K562 (cell line): Measurements from ENCODE around the gene ZACN. TPM values are rescaled to one million over a fixed set of nuclear protein-coding genes. Genes with fewer than 3 reads are reported as not detected.

ENCODE experiments used
- ATAC-seq: fragments of 200-7000 bp; cut with Tn5 transposase; 3 replicates; pipeline ENCODE4 v1.9.1; 2020; ENCODE audit warnings: moderate library complexity
- BruUV-seq: library from RNA; stranded (reverse); fragments of 400-500 nt; replicated peaks from 2 replicates; lab custom pipeline; 2021; lab: Mats Ljungman, UMichigan
- CTCF ChIA-PET: fragments of 300-600 bp; formaldehyde crosslinking; extraction: SDS; loops from one replicate; lab custom pipeline; 2021; ENCODE audit warnings: low intra/inter-chr PET ratio; lab: Yijun Ruan, JAX
- POLR2A ChIA-PET: fragments of 300-600, 350-650 bp; sonication (Branson Sonifier 250); formaldehyde crosslinking; extraction: SDS; loops from one replicate; lab custom pipeline; 2021; ENCODE audit warnings: antibody characterized with exemption, inconsistent platforms; lab: Yijun Ruan, JAX
- DNase-seq, 4 experiments: peaks; one replicate each; pipeline versions ENCODE4 v3.0.0 to v3.0.0-alpha.2; 2011 to 2018; ENCODE audit warnings: low spot score in 3 of 4, mixed read lengths in 3 of 4; ENCODE audit errors: extremely low read depth in 1 of 4
- FAIRE-seq: peaks from 2 replicates; lab custom pipeline; 2011; peaks lifted over from hg19 to GRCh38; lab: Jason Lieb, UNC
- H2AFZ ChIP-seq: 2 replicates; pipeline ENCODE4 v1.6.0; 2011; ENCODE audit warnings: low read depth, low read length, control low read depth, inconsistent platforms
- H3K27ac ChIP-seq: fragments of 200-600 bp; 3 replicates; pipeline ENCODE4 v1.8.0; 2011; ENCODE audit warnings: low read depth, mild to moderate bottlenecking, control low read depth, inconsistent platforms, low read length, moderate library complexity, mixed read lengths; ENCODE audit errors: extremely low read depth
- H3K27me3 ChIP-seq, 2 experiments: fragments of 300-600 bp in 1 of 2; 2 replicates in 1 of 2; 3 replicates in 1 of 2; pipeline versions ENCODE4 v1.6.0 to v1.8.0; 2011; ENCODE audit warnings: inconsistent platforms in 2 of 2, low read length in 2 of 2, mild to moderate bottlenecking in 1 of 2, mixed read lengths in 1 of 2, moderate library complexity in 1 of 2; ENCODE audit not compliant: control insufficient read depth in 2 of 2, insufficient read depth in 2 of 2
- H3K36me3 ChIP-seq: fragments of 300-600 bp; 3 replicates; pipeline ENCODE4 v1.8.0; 2011; ENCODE audit warnings: mild to moderate bottlenecking, low read length, inconsistent platforms; ENCODE audit not compliant: control insufficient read depth, insufficient read depth
- H3K4me1 ChIP-seq, 2 experiments: fragments of 200-600 bp in 1 of 2; replicated peaks in 1 of 2; 2 replicates in 1 of 2; 3 replicates in 1 of 2; pipeline versions ENCODE4 v1.5.1 to v1.8.0; 2011; ENCODE audit warnings: inconsistent platforms in 2 of 2, low read length in 2 of 2, mild to moderate bottlenecking in 1 of 2, mixed read lengths in 1 of 2, moderate library complexity in 1 of 2; ENCODE audit not compliant: control insufficient read depth in 2 of 2, insufficient read depth in 2 of 2
- H3K4me2 ChIP-seq: 2 replicates; pipeline ENCODE4 v1.6.1; 2011; ENCODE audit warnings: low read length, control low read depth, inconsistent platforms, mixed read lengths; ENCODE audit not compliant: insufficient read depth
- H3K4me3 ChIP-seq: fragments of 200-600 bp; sonication (generic), shearing (Covaris generic); 2 replicates; pipeline ENCODE4 v1.5.1; 2016; ENCODE audit warnings: control low read depth, inconsistent platforms
- H3K79me2 ChIP-seq: fragments of 200-600 bp; 3 replicates; pipeline ENCODE4 v1.8.0; 2011; ENCODE audit warnings: low read length, inconsistent platforms; ENCODE audit not compliant: control insufficient read depth, insufficient read depth
- H3K9ac ChIP-seq, 2 experiments: 2 replicates each; pipeline versions ENCODE4 v1.6.0 to v1.6.1; 2011; ENCODE audit warnings: low read depth in 2 of 2, low read length in 2 of 2, control low read depth in 1 of 2, inconsistent platforms in 1 of 2, mild to moderate bottlenecking in 1 of 2, mixed read lengths in 1 of 2; ENCODE audit not compliant: insufficient read depth in 1 of 2
- H3K9me1 ChIP-seq: one replicate; pipeline ENCODE4 v1.6.0; 2011; ENCODE audit warnings: inconsistent platforms, mild to moderate bottlenecking, low read length, moderate library complexity; ENCODE audit not compliant: control insufficient read depth, insufficient read depth
- H3K9me3 ChIP-seq: replicated peaks from 2 replicates; pipeline ENCODE4 v1.5.1; 2011; ENCODE audit warnings: low read depth, low read length, inconsistent platforms; ENCODE audit not compliant: control insufficient read depth, insufficient read depth
- H4K20me1 ChIP-seq: replicated peaks from 2 replicates; pipeline ENCODE4 v1.6.1; 2011; ENCODE audit warnings: low read length, inconsistent platforms, mixed read lengths; ENCODE audit not compliant: control insufficient read depth, insufficient read depth
- CBFB ChIP-seq: sonication (generic); formaldehyde crosslinking; IDR thresholded peaks from 2 replicates; pipeline ENCODE4 v1.4.0; 2020; ENCODE audit warnings: mild to moderate bottlenecking, missing genetic modification reagents
- HIVEP1 ChIP-seq: fragments of 250-450 bp; sonication (Bioruptor Pico); IDR thresholded peaks from 2 replicates; pipeline ENCODE4 v1.4.0; 2020; ENCODE audit warnings: mild to moderate bottlenecking
- KLF1 ChIP-seq: fragments of 450-650 bp; IDR thresholded peaks from 2 replicates; pipeline ENCODE4 v1.6.1; 2016; ENCODE audit warnings: missing genetic modification characterization, missing compliant biosample characterization
- LARP7 ChIP-seq: fragments of 450-650 bp; IDR thresholded peaks from 2 replicates; pipeline ENCODE4 v1.6.1; 2016
- MAZ ChIP-seq, 2 experiments: fragments of 450-650 bp in 1 of 2; sonication (generic) in 1 of 2; formaldehyde crosslinking; IDR thresholded peaks in 1 of 2; conservative IDR thresholded peaks in 1 of 2; 2 replicates each; pipeline versions ENCODE4 v1.4.0 to v1.5.0; 2020; ENCODE audit warnings: mild to moderate bottlenecking in 1 of 2, missing genetic modification reagents in 1 of 2
- MED1 ChIP-seq: sonication (generic); formaldehyde crosslinking; IDR thresholded peaks from 2 replicates; pipeline ENCODE4 v1.8.1; 2023; ENCODE audit warnings: missing genetic modification reagents, borderline replicate concordance
- NFYB ChIP-seq: IDR thresholded peaks from 2 replicates; pipeline ENCODE4 v1.6.1; 2011; ENCODE audit warnings: mild to moderate bottlenecking, moderate library complexity; ENCODE audit not compliant: insufficient read length; ENCODE audit errors: extremely low read depth
- PHF20 ChIP-seq: fragments of 450-650 bp; IDR thresholded peaks from 2 replicates; pipeline ENCODE4 v1.6.1; 2018; ENCODE audit not compliant: partially characterized antibody
- RBM17 ChIP-seq: fragments of 200-400 bp; formaldehyde crosslinking; IDR thresholded peaks from 2 replicates; pipeline ENCODE4 v1.6.1; 2017; ENCODE audit warnings: low read depth, mild to moderate bottlenecking, low read length, borderline replicate concordance
- U2AF2 ChIP-seq: fragments of 200-400 bp; formaldehyde crosslinking; optimal IDR thresholded peaks from 2 replicates; pipeline ENCODE3; 2017; ENCODE audit warnings: low read depth, mild to moderate bottlenecking, low read length
- ZNF217 ChIP-seq: sonication (generic); formaldehyde crosslinking; IDR thresholded peaks from 2 replicates; pipeline ENCODE4 v1.8.0; 2022; ENCODE audit warnings: mild to moderate bottlenecking, missing genetic modification reagents
- ZNF274 ChIP-seq: IDR thresholded peaks from 2 replicates; pipeline ENCODE4 v1.6.1; 2011; ENCODE audit warnings: low read depth, mild to moderate bottlenecking, low read length, moderate library complexity, borderline replicate concordance
- WGBS: fragments of 100-300 bp; shearing (Covaris generic); methylation state at CpG from one replicate; pipeline ENCODE4 v1.1.6; 2016; ENCODE audit warnings: low coverage, mixed read lengths; ENCODE audit not compliant: insufficient coverage; ENCODE audit errors: missing lambda C conversion rate; 5-methylcytosine and 5-hydroxymethylcytosine counted together
- in situ Hi-C: fragments of 300-500 bp; cut with MboI; formaldehyde crosslinking; loops from 4 replicates; pipeline ENCODE4 v1.15.0; 2018; ENCODE audit warnings: inconsistent platforms, mixed read lengths
- intact Hi-C: fragments of 100-400 bp; cut with micrococcal nuclease; formaldehyde crosslinking; loops from 2 replicates; pipeline ENCODE4 v1.14.2; 2022
- polyA plus RNA-seq, 8 experiments: library from polyadenylated mRNA; depleted of rRNA in 4 of 8; stranded (reverse) in 5 of 8; unstranded in 3 of 8; fragments of >200 nt; fragmentation: Nextera tagmentation in 2 of 8; fragmentation: Illumina TruSeq in 1 of 8; extraction: Ambion mirVana in 2 of 8; extraction: Trizol in 1 of 8; gene quantifications; 2 replicates each; pipeline versions ENCODE4 v1.2.1 to v1.2.3, GENCODE V29; 2011 to 2014; ENCODE audit warnings: inconsistent platforms in 1 of 8, missing spikeins in 1 of 8
- total RNA-seq, 7 experiments: library from RNA; depleted of rRNA in 6 of 7; stranded (reverse); fragments of >200 nt in 6 of 7; fragmentation: Illumina TruSeq in 2 of 7; extraction: Trizol in 2 of 7; gene quantifications; 2 replicates each; pipeline versions ENCODE4 v1.2.1 to v1.2.3, GENCODE V29; 2011 to 2021; ENCODE audit warnings: low replicate concordance in 1 of 7
- TF ChIP-seq, protein P1 (sequence below), 2 experiments: fragments of 450-650 bp in 1 of 2; sonication (generic) in 1 of 2; formaldehyde crosslinking in 1 of 2; IDR thresholded peaks in 1 of 2; conservative IDR thresholded peaks in 1 of 2; 2 replicates each; pipeline versions ENCODE4 v1.6.1 to v1.8.1; 2016 to 2023; ENCODE audit warnings: mild to moderate bottlenecking in 2 of 2, moderate library complexity in 2 of 2, inconsistent platforms in 1 of 2, missing genetic modification reagents in 1 of 2
- TF ChIP-seq, protein P2 (sequence below): fragments of 250-450 bp; sonication (Bioruptor Pico); IDR thresholded peaks from 2 replicates; pipeline ENCODE4 v1.8.0; 2021; ENCODE audit warnings: moderate library complexity, mild to moderate bottlenecking, inconsistent platforms
- TF ChIP-seq, protein P3 (sequence below): fragments of 200-800 bp; sonication (Bioruptor generic); IDR thresholded peaks from 2 replicates; pipeline ENCODE4 v1.6.1; 2017; ENCODE audit warnings: missing genetic modification characterization, missing compliant biosample characterization

Gene ZACN
- total and polyA plus RNA-seq, 9 of the 15 experiments (the other 6 are each of a cell fraction or from before 2014, with no cell fraction given), result 0.07 TPM; not detected in 8

DNA sequence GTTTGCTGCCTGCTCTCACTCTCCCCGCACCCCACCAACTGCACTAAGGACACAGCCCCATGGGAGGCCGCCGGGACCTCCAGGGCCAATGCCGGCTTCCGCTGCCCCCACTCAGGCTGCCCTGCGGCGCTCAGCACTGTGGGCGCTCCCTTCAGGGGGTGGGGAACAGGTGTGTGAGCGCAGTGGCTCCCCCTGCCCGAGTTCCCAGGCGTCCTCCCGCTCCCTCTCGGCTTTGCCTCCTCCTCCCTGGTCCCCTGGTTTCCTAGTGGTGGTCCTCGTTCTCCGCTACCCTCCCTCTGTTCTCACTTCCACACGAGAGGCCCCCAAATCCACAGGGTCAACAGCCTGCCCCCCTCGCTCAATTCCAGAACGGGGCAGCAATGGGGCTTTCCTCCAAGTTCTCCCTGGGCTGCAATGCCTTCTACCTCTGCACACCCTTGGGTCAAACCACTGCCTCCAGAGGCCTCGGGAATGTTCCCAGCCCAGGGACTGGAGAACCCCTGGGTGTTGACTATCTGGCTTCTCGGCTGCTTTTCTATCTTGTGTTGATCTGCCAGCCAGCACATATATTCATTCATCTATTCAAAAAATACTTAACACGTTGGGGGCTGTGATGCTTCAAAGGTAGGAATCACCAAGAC is 52.2 kb downstream of the ZACN start:
- Histone ChIP-seq H3K27me3 (peaks cover 34 to 54% of the 10 kb centered on the region in 2 experiments; a peak in 4 of 5 replicates), H4K20me1 (no peaks in the 10 kb centered on the region), H3K27ac (no peak overlapping the region), H2AFZ (no peak overlapping the region), H3K9me3 (no peaks in the 10 kb centered on the region), H3K4me1 (peaks cover 0 to 34% of the 10 kb centered on the region in 2 experiments; a peak in 2 of 5 replicates), H3K9me1 (no peaks in the 10 kb centered on the region), H3K4me3 (no peak overlapping the region), H3K9ac (no peak overlapping the region), H3K4me2 (no peak overlapping the region), H3K36me3 (no peaks in the 10 kb centered on the region), H3K79me2 (no peaks in the 10 kb centered on the region)
- ChIA-PET POLR2A (interaction anchor here (0.6 to 1.9 kb wide), 5 partner anchors 49 to 149 kb away, joined by 3 to 6 read pairs (median 5); no protein-coding TSS in a partner anchor), CTCF (interaction anchor here (0.5 kb wide), 1 partner anchor 101 kb away, joined by 3 read pairs; no protein-coding TSS in a partner anchor)
- no peak for DNase-seq
- no TSS peak for BruUV-seq
- in situ Hi-C loops, result no loop called here
- no peak; the same call in 2 of the 3 replicates for ATAC-seq
- no peak for FAIRE-seq
- intact Hi-C loops, result no loop called here
- WGBS, result 8% methylated on average over 16 of the region's 21 CpGs
- TF ChIP-seq, protein P1, sequence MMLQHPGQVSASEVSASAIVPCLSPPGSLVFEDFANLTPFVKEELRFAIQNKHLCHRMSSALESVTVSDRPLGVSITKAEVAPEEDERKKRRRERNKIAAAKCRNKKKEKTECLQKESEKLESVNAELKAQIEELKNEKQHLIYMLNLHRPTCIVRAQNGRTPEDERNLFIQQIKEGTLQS (IDR thresholded peaks at IDR 0.05), result no peak
- TF ChIP-seq, protein P1 (CRISPR knock-in tag; conservative IDR thresholded peaks at IDR 0.05), result no peak
- TF ChIP-seq PHF20, result no peak
- TF ChIP-seq LARP7, result no peak
- TF ChIP-seq HIVEP1 (CRISPR knock-in tag), result no peak
- no peak for TF ChIP-seq RBM17
- no peak for TF ChIP-seq U2AF2
- TF ChIP-seq, protein P2, sequence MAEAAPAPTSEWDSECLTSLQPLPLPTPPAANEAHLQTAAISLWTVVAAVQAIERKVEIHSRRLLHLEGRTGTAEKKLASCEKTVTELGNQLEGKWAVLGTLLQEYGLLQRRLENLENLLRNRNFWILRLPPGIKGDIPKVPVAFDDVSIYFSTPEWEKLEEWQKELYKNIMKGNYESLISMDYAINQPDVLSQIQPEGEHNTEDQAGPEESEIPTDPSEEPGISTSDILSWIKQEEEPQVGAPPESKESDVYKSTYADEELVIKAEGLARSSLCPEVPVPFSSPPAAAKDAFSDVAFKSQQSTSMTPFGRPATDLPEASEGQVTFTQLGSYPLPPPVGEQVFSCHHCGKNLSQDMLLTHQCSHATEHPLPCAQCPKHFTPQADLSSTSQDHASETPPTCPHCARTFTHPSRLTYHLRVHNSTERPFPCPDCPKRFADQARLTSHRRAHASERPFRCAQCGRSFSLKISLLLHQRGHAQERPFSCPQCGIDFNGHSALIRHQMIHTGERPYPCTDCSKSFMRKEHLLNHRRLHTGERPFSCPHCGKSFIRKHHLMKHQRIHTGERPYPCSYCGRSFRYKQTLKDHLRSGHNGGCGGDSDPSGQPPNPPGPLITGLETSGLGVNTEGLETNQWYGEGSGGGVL (CRISPR knock-in tag), result no peak
- TF ChIP-seq, protein P3, sequence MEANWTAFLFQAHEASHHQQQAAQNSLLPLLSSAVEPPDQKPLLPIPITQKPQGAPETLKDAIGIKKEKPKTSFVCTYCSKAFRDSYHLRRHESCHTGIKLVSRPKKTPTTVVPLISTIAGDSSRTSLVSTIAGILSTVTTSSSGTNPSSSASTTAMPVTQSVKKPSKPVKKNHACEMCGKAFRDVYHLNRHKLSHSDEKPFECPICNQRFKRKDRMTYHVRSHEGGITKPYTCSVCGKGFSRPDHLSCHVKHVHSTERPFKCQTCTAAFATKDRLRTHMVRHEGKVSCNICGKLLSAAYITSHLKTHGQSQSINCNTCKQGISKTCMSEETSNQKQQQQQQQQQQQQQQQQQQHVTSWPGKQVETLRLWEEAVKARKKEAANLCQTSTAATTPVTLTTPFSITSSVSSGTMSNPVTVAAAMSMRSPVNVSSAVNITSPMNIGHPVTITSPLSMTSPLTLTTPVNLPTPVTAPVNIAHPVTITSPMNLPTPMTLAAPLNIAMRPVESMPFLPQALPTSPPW, result no peak
- TF ChIP-seq NFYB, result no peak
- TF ChIP-seq KLF1 (tag), result no peak
- TF ChIP-seq ZNF217 (CRISPR knock-in tag), result no peak
- TF ChIP-seq CBFB (CRISPR knock-in tag), result no peak
- no peak for TF ChIP-seq MED1 (CRISPR knock-in tag)
- TF ChIP-seq MAZ (CRISPR knock-in tag; conservative IDR thresholded peaks at IDR 0.05 in 1 of 2, IDR thresholded peaks at IDR 0.05 in 1 of 2), result no peak
- TF ChIP-seq ZNF274, result no peak
